Caco-2 (cell line): ENCODE data around the gene NGF. TPM values are rescaled to one million over a fixed set of nuclear protein-coding genes. Genes with fewer than 3 reads are reported as not detected.

Experiments
- BruUV-seq: library from RNA; stranded (reverse); fragments of 400-500 nt; replicated peaks from 2 replicates; lab custom pipeline; 2021; lab: Mats Ljungman, UMichigan
- CTCF ChIA-PET: fragments of 300-600 bp; sonication (Branson Sonifier 250); formaldehyde crosslinking; loops from one replicate; lab custom pipeline; 2022; ENCODE audit warnings: antibody characterized with exemption; lab: Charles Lee
- POLR2A ChIA-PET: fragments of 300-600 bp; sonication (Branson Sonifier 250); formaldehyde crosslinking; loops from one replicate; lab custom pipeline; 2022; ENCODE audit warnings: antibody characterized with exemption; lab: Charles Lee
- DNase-seq, 2 experiments: peaks; one replicate each; pipeline versions ENCODE4 v3.0.0 to v3.0.0-alpha.2; 2020 to 2022
- H3K27me3 ChIP-seq: replicated peaks from 2 replicates; pipeline ENCODE4 v1.6.0; 2011; ENCODE audit warnings: low read length; ENCODE audit not compliant: control insufficient read depth, insufficient read depth
- H3K36me3 ChIP-seq: 2 replicates; pipeline ENCODE4 v1.5.1; 2011; ENCODE audit warnings: low read length; ENCODE audit not compliant: control insufficient read depth, insufficient read depth
- H3K4me1 ChIP-seq: fragments of 250-450 bp; sonication (Bioruptor Pico); 2 replicates; pipeline ENCODE4 v1.5.1; 2020; ENCODE audit warnings: mild to moderate bottlenecking
- H3K4me3 ChIP-seq: 2 replicates; pipeline ENCODE4 v1.5.1; 2011; ENCODE audit warnings: low read depth, mild to moderate bottlenecking, control low read depth, low read length
- H3K9me3 ChIP-seq: fragments of 250-450 bp; sonication (Bioruptor Pico); 2 replicates; pipeline ENCODE4 v1.5.1; 2020; ENCODE audit warnings: mild to moderate bottlenecking, moderate library complexity
- H3K27ac Mint-ChIP-seq: one replicate; pipeline ENCODE4 v1.8.0; 2022; ENCODE audit warnings: mixed read lengths; ENCODE audit not compliant: unreplicated experiment
- H3K27me3 Mint-ChIP-seq: one replicate; pipeline ENCODE4 v1.8.0; 2022; ENCODE audit warnings: mixed read lengths; ENCODE audit not compliant: insufficient read depth, unreplicated experiment
- H3K36me3 Mint-ChIP-seq: one replicate; pipeline ENCODE4 v1.8.0; 2022; ENCODE audit warnings: mild to moderate bottlenecking, mixed read lengths; ENCODE audit not compliant: insufficient read depth, unreplicated experiment
- H3K4me1 Mint-ChIP-seq: one replicate; pipeline ENCODE4 v1.8.0; 2022; ENCODE audit warnings: low read depth, mixed read lengths; ENCODE audit not compliant: unreplicated experiment
- H3K4me3 Mint-ChIP-seq: one replicate; pipeline ENCODE4 v1.8.0; 2022; ENCODE audit warnings: mild to moderate bottlenecking, moderate library complexity, mixed read lengths; ENCODE audit not compliant: unreplicated experiment
- H3K9me3 Mint-ChIP-seq: one replicate; pipeline ENCODE4 v1.8.0; 2022; ENCODE audit warnings: mixed read lengths; ENCODE audit not compliant: unreplicated experiment
- CTCF ChIP-seq, 2 experiments: fragments of 200-600 bp in 1 of 2; IDR thresholded peaks; 1 replicate in 1 of 2; 2 replicates in 1 of 2; pipeline versions ENCODE4 v1.5.1 to v1.8.0; 2011 to 2022; ENCODE audit warnings: antibody characterized with exemption in 1 of 2, control low read depth in 1 of 2, inconsistent platforms in 1 of 2, low read depth in 1 of 2, low read length in 1 of 2, mild to moderate bottlenecking in 1 of 2, moderate library complexity in 1 of 2; ENCODE audit not compliant: insufficient read depth in 1 of 2, severe bottlenecking in 1 of 2, unreplicated experiment in 1 of 2
- intact Hi-C: fragments of 100-400 bp; cut with micrococcal nuclease; formaldehyde crosslinking; loops from one replicate; pipeline ENCODE4 v1.10.0; 2022; ENCODE audit not compliant: unreplicated experiment
- total RNA-seq: library from RNA; stranded (reverse); gene quantifications from 2 replicates; pipeline ENCODE4 v1.2.3, GENCODE V29; 2022

NGF gene
- total RNA-seq, 1 experiment from 2014 or later = not detected

- Mint-ChIP-seq H3K9me3 (no peaks in the 10 kb centered on the region), H3K4me1 (peaks cover 6% of the 10 kb centered on the region), H3K36me3 (no peaks in the 10 kb centered on the region), H3K27ac (no peak overlapping the region), H3K4me3 (no peak overlapping the region), H3K27me3 (no peaks in the 10 kb centered on the region)
- CTCF ChIA-PET = no interaction called here
- intact Hi-C loops = no loop called here
- Histone ChIP-seq H3K36me3 (no peaks in the 10 kb centered on the region), H3K4me1 (no peaks in the 10 kb centered on the region), H3K9me3 (no peaks in the 10 kb centered on the region), H3K27me3 (no peaks in the 10 kb centered on the region), H3K4me3 (no peak overlapping the region)
- TF ChIP-seq CTCF (IDR thresholded peaks at IDR 0.05; ENCODE audit: insufficient read depth in 1 of 2, low read depth in 1 of 2, low read length in 1 of 2, severe bottlenecking in 1 of 2, unreplicated experiment in 1 of 2) = no peak
- POLR2A ChIA-PET = no interaction called here
- DNase-seq = no peak
- no TSS peak for BruUV-seq
These were observed 18.3 kb downstream of the NGF start for GRCh38 chr1:115319706-115320105.

GRCh38 chr1:115317101-115318012 lies 20.7 kb downstream of the NGF start:
- H3K4me3 Mint-ChIP-seq = no peak overlapping the region
- DNase-seq = no peak
- Histone ChIP-seq H3K4me3 (no peak overlapping the region), H3K9me3 (no peaks in the 10 kb centered on the region), H3K36me3 (no peaks in the 10 kb centered on the region), H3K27me3 (no peaks in the 10 kb centered on the region), H3K4me1 (no peaks in the 10 kb centered on the region)
- H3K36me3 Mint-ChIP-seq = no peaks in the 10 kb centered on the region
- ChIA-PET POLR2A (no interaction called here), CTCF (no interaction called here)
- peaks cover 11% of the 10 kb centered on the region for H3K4me1 Mint-ChIP-seq
- BruUV-seq = no TSS peak
- TF ChIP-seq CTCF (IDR thresholded peaks at IDR 0.05; ENCODE audit: insufficient read depth in 1 of 2, low read depth in 1 of 2, low read length in 1 of 2, severe bottlenecking in 1 of 2, unreplicated experiment in 1 of 2) = no peak
- no peak overlapping the region for H3K27ac Mint-ChIP-seq
- H3K27me3 Mint-ChIP-seq = no peaks in the 10 kb centered on the region
- intact Hi-C loops = no loop called here
- no peaks in the 10 kb centered on the region for H3K9me3 Mint-ChIP-seq

GRCh38 chr1:115314765-115315164 lies 23.3 kb downstream of the NGF start:
- Mint-ChIP-seq H3K4me1 (peaks cover 11% of the 10 kb centered on the region), H3K36me3 (no peaks in the 10 kb centered on the region), H3K27me3 (no peaks in the 10 kb centered on the region), H3K4me3 (no peak overlapping the region), H3K9me3 (no peaks in the 10 kb centered on the region), H3K27ac (no peak overlapping the region)
- no peaks in the 10 kb centered on the region for H3K4me1 ChIP-seq
- DNase-seq = peak; percentile 23 to 40
- H3K36me3 ChIP-seq = no peaks in the 10 kb centered on the region
- CTCF ChIA-PET = no interaction called here
- no peak for TF ChIP-seq CTCF (IDR thresholded peaks at IDR 0.05; ENCODE audit: insufficient read depth in 1 of 2, low read depth in 1 of 2, low read length in 1 of 2, severe bottlenecking in 1 of 2, unreplicated experiment in 1 of 2)
- no peaks in the 10 kb centered on the region for H3K9me3 ChIP-seq
- intact Hi-C loops = no loop called here
- no TSS peak for BruUV-seq
- POLR2A ChIA-PET = no interaction called here
- no peaks in the 10 kb centered on the region for H3K27me3 ChIP-seq
- H3K4me3 ChIP-seq = no peak overlapping the region
